ENCODE data around the gene NR2C1.

DNA sequence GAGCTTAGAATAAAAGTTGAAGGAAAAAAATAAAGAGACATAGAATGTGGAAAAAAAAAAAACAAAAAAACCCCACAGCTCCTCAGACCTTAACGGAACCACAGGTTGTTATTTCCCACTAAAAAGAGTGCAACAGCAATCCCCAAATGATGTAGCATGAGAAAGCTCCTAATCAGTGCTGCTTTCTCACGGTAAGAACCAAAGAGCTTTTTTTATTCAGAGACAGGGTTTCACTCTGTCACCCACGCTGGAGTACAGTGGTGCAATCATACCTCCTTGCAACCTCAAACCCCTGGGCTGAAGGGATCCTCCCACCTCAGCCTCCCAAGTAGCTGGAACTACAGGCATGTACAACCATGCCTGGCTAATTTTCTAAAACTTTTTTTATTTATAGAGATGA, 83.2 kb downstream of the NR2C1 start:
- TF ChIP-seq, protein P1, sequence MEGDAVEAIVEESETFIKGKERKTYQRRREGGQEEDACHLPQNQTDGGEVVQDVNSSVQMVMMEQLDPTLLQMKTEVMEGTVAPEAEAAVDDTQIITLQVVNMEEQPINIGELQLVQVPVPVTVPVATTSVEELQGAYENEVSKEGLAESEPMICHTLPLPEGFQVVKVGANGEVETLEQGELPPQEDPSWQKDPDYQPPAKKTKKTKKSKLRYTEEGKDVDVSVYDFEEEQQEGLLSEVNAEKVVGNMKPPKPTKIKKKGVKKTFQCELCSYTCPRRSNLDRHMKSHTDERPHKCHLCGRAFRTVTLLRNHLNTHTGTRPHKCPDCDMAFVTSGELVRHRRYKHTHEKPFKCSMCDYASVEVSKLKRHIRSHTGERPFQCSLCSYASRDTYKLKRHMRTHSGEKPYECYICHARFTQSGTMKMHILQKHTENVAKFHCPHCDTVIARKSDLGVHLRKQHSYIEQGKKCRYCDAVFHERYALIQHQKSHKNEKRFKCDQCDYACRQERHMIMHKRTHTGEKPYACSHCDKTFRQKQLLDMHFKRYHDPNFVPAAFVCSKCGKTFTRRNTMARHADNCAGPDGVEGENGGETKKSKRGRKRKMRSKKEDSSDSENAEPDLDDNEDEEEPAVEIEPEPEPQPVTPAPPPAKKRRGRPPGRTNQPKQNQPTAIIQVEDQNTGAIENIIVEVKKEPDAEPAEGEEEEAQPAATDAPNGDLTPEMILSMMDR (conservative IDR thresholded peaks at IDR 0.05; ENCODE audit: low read depth, low read length) = no peak
- TF ChIP-seq EZH2 (IDR thresholded peaks at IDR 0.05; ENCODE audit: borderline replicate concordance, low read depth, low read length, poor library complexity, severe bottlenecking) = no peak
